ENCODE results near the gene ARHGAP45. TPM values are rescaled to one million over a fixed set of nuclear protein-coding genes. Genes with fewer than 3 reads are reported as not detected.
A peak's percentile ranks its signal among the peaks of the same experiment; 100 is the strongest.

Gene ARHGAP45
- total and polyA plus RNA-seq, 2 experiments from 2014 or later, result 24.7 to 71.8 TPM

DNA sequence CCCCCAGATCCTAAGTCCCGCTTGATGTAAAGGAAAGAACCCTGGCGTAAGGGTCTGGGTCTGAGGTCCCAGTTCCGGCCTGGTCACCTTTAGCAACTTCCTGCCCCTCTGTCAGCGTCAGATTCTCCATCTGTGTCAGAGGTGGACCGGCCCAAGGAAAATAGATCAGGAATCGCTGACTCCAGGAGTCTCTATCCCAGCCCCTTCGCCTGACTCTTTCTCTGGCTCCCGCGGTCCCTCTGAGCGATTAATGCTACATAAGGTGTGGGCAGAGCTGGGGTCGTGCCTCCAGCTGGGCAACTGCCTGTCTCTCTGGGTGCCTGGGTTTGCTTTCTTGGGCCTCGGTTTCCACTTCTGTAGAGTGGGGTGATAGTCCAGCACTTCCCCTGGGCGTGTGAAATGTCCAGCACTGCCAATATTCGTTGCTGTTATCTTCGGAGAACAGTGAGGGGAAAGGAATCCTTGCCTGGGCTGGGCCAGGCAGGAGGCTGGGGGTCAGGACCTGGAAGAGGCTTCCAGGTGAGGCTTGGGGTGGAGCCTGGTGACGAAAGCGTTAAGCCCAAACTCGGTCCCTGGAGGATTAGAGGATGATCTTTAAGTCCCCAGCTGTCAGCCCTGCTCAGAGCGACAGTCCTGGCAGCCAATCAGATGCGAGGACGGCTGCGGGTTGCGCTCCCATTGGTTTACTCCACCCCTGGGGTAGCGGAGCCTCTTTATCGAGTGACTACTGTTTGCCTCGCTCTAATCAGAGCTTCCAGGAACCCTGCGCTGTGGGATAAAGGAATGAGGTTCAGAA lies 26.3 kb upstream of the ARHGAP45 start:
- Mint-ChIP-seq H3K9me3 (peaks cover 4% of the 10 kb centered on the region; the same call in 2 of the 3 replicates), H3K4me1 (peaks cover 15% of the 10 kb centered on the region), H3K36me3 (ENCODE audit: low read depth) (peaks cover 43% of the 10 kb centered on the region), H3K27me3 (ENCODE audit: insufficient read depth, low read depth, poor library complexity) (peaks cover 41% of the 10 kb centered on the region), H3K4me3 (peak overlapping the region; percentile 89), H3K27ac (peak overlapping the region; percentile 86)
- H3K27me3 ChIP-seq (ENCODE audit: insufficient read depth), result no peaks in the 10 kb centered on the region
- H3K36me3 ChIP-seq (ENCODE audit: insufficient read depth), result peaks cover 16% of the 10 kb centered on the region; the same call in 1 of the 2 replicates
- no peaks in the 10 kb centered on the region for H3K79me2 ChIP-seq (replicated peaks; ENCODE audit: insufficient read depth)
- H3F3A ChIP-seq (replicated peaks; ENCODE audit: low read depth), result peaks cover 33% of the 10 kb centered on the region
- H2AFZ ChIP-seq, result peak overlapping the region; percentile 90; the same call in 1 of the 2 replicates
- peaks cover 10% of the 10 kb centered on the region for H3K4me1 ChIP-seq (ENCODE audit: insufficient read depth)
- H3K27ac ChIP-seq (ENCODE audit: low read depth), result peak overlapping the region; percentile 84; the same call in 1 of the 2 replicates
- peak; percentile 47 for ATAC-seq
- no peaks in the 10 kb centered on the region for H3K9me2 ChIP-seq (ENCODE audit: insufficient read depth)
- peak; percentile 98 for DNase-seq (ENCODE audit: low spot score)
- H3K4me2 ChIP-seq, result peak overlapping the region; percentile 95
- TF ChIP-seq CREB1 (CRISPR knock-in tag; IDR thresholded peaks at IDR 0.05; ENCODE audit: low read depth) (peak; percentile 78), NANOG (IDR thresholded peaks at IDR 0.05; ENCODE audit: borderline replicate concordance) (no peak), JUNB (IDR thresholded peaks at IDR 0.05; ENCODE audit: unreplicated experiment) (no peak)
- H4K20me1 ChIP-seq (replicated peaks; ENCODE audit: insufficient read depth), result peaks cover under 1% of the 10 kb centered on the region; the same call in 1 of the 2 replicates
- H3K4me3 ChIP-seq, result peak overlapping the region; percentile 91

GRCh38 chr19:1041272-1041834 lies 25.6 kb upstream of the ARHGAP45 start:
- Histone ChIP-seq H2AFZ (no peak overlapping the region), H3K36me3 (ENCODE audit: insufficient read depth) (peaks cover 16% of the 10 kb centered on the region; the same call in 1 of the 2 replicates), H3K27me3 (ENCODE audit: insufficient read depth) (no peaks in the 10 kb centered on the region), H4K20me1 (replicated peaks; ENCODE audit: insufficient read depth) (no peaks in the 10 kb centered on the region; the same call in 1 of the 2 replicates), H3K9me2 (ENCODE audit: insufficient read depth) (no peaks in the 10 kb centered on the region), H3K4me3 (peak overlapping the region; percentile 91), H3F3A (replicated peaks; ENCODE audit: low read depth) (peaks cover 33% of the 10 kb centered on the region), H3K4me2 (peak overlapping the region; percentile 95), H3K27ac (ENCODE audit: low read depth) (no peak overlapping the region), H3K79me2 (replicated peaks; ENCODE audit: insufficient read depth) (no peaks in the 10 kb centered on the region), H3K4me1 (ENCODE audit: insufficient read depth) (peaks cover 10% of the 10 kb centered on the region)
- Mint-ChIP-seq H3K36me3 (ENCODE audit: low read depth) (peaks cover 36% of the 10 kb centered on the region), H3K27me3 (ENCODE audit: insufficient read depth, low read depth, poor library complexity) (peaks cover 36% of the 10 kb centered on the region), H3K9me3 (peaks cover 4% of the 10 kb centered on the region; the same call in 1 of the 3 replicates), H3K4me1 (peaks cover 15% of the 10 kb centered on the region), H3K27ac (no peak overlapping the region), H3K4me3 (peak overlapping the region; percentile 89)
- ATAC-seq (no peak), DNase-seq (ENCODE audit: low spot score) (no peak)
- TF ChIP-seq ETS1 (IDR thresholded peaks at IDR 0.05), result no peak
- no peak for TF ChIP-seq POLR2AphosphoS5 (IDR thresholded peaks at IDR 0.05; ENCODE audit: low read depth)
- no peak for TF ChIP-seq EZH2 (IDR thresholded peaks at IDR 0.05; ENCODE audit: low read depth, unreplicated experiment)
- no peak for TF ChIP-seq ZNF462 (CRISPR knock-in tag; IDR thresholded peaks at IDR 0.05)
- TF ChIP-seq EZH2phosphoT487 (IDR thresholded peaks at IDR 0.05; ENCODE audit: unreplicated experiment), result no peak
- no peak for TF ChIP-seq CREB1 (CRISPR knock-in tag; IDR thresholded peaks at IDR 0.05; ENCODE audit: low read depth)
- TF ChIP-seq NANOG (IDR thresholded peaks at IDR 0.05; ENCODE audit: borderline replicate concordance), result no peak
